Measurements from ENCODE around the gene PLOD2.

PLOD2 gene

DNA sequence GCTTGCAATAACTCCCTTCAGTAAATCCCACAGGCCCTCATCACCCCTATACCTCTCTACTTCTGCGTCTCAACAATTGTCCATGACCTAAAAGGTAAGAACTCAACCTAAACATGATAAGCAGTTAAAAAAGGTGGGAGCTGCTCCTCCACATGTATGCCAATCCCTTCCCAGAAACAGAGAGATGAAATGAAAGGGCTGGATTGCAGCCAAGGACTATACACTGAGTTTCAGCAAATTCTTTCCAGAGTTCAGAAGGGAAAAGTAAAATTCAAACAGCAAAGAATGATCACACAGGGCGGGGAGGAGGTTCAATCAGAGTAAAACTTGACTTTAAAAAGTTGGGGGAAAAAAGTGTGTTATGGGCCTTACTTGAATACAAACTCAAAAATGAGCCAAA is 27.5 kb downstream of the PLOD2 start:
- no peaks in the 10 kb centered on the region for H3K9me2 ChIP-seq (replicated peaks; ENCODE audit: insufficient read depth, low read length)
- TF ChIP-seq EZH2 (optimal IDR thresholded peaks at IDR 0.05; ENCODE audit: low read depth, low read length), result no peak
- TF ChIP-seq, protein P1, sequence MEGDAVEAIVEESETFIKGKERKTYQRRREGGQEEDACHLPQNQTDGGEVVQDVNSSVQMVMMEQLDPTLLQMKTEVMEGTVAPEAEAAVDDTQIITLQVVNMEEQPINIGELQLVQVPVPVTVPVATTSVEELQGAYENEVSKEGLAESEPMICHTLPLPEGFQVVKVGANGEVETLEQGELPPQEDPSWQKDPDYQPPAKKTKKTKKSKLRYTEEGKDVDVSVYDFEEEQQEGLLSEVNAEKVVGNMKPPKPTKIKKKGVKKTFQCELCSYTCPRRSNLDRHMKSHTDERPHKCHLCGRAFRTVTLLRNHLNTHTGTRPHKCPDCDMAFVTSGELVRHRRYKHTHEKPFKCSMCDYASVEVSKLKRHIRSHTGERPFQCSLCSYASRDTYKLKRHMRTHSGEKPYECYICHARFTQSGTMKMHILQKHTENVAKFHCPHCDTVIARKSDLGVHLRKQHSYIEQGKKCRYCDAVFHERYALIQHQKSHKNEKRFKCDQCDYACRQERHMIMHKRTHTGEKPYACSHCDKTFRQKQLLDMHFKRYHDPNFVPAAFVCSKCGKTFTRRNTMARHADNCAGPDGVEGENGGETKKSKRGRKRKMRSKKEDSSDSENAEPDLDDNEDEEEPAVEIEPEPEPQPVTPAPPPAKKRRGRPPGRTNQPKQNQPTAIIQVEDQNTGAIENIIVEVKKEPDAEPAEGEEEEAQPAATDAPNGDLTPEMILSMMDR (IDR thresholded peaks at IDR 0.05; ENCODE audit: low read length), result no peak
- no peak for TF ChIP-seq EZH2phosphoT487 (IDR thresholded peaks at IDR 0.05; ENCODE audit: low read length)
- H3K4me1 ChIP-seq (ENCODE audit: low read length), result no peaks in the 10 kb centered on the region
- no peak overlapping the region for H2AFZ ChIP-seq (ENCODE audit: low read length)
- no peaks in the 10 kb centered on the region for H3K27me3 ChIP-seq (replicated peaks; ENCODE audit: insufficient read depth, low read length)
- peaks cover 3% of the 10 kb centered on the region; the same call in 1 of the 2 replicates for H3K79me2 ChIP-seq (ENCODE audit: low read length)
- no peak overlapping the region for H3K4me3 ChIP-seq (ENCODE audit: low read length)
- no peak overlapping the region for H3K9ac ChIP-seq (ENCODE audit: low read length)
- no peaks in the 10 kb centered on the region for H4K20me1 ChIP-seq (ENCODE audit: insufficient read depth, low read length)
- H3F3A ChIP-seq (ENCODE audit: insufficient read depth, low read length), result no peaks in the 10 kb centered on the region
- no peak for DNase-seq
- no peak overlapping the region for H3K27ac ChIP-seq (ENCODE audit: low read length)
- no peak overlapping the region for H3K4me2 ChIP-seq (ENCODE audit: low read depth, low read length)
- H3K36me3 ChIP-seq (replicated peaks; ENCODE audit: insufficient read depth, low read length), result no peaks in the 10 kb centered on the region
- no peaks in the 10 kb centered on the region; the same call in 1 of the 2 replicates for H3K9me3 ChIP-seq (replicated peaks; ENCODE audit: insufficient read depth, low read length)

DNA sequence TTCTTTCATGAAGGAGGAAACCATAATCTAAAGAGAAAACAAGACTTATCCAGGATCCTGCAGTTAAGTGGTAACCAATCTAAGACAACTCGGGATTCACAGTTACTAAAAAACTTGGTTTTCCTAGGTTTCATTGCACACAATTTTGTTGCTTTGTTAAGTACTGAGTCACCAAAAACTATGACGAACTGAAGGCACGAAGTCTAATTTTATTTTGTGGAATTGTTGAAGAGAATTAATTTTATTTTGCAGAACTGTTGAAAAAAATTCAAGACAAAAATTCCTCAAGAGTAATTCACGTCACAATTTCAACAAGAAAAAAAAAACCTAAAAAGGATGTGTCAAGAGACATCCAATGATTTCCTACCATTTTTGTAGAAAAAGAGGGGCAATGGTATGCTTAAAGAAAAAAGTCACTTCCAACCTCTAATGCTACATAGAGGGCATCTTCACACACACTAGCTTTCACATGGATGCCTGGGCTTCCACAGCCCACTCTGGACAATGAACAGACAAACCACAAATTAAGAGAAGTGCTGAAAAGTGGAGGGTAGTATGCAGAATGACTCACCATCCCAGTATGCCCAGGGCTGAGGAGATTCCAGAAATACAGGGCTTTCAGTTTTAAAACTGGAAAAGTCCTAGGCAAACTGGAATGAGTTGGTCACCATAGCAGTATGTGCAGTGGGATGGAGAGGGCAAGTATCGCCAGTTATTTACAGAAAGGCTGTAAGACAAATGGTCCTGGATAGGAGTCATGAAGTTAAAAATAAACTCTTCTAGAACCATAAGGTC is 29.2 kb downstream of the PLOD2 start:
- no peaks in the 10 kb centered on the region for H3K4me1 ChIP-seq (ENCODE audit: low read length)
- no peaks in the 10 kb centered on the region for H4K20me1 ChIP-seq (ENCODE audit: insufficient read depth, low read length)
- H3K79me2 ChIP-seq (ENCODE audit: low read length), result peaks cover 3% of the 10 kb centered on the region; the same call in 1 of the 2 replicates

DNA sequence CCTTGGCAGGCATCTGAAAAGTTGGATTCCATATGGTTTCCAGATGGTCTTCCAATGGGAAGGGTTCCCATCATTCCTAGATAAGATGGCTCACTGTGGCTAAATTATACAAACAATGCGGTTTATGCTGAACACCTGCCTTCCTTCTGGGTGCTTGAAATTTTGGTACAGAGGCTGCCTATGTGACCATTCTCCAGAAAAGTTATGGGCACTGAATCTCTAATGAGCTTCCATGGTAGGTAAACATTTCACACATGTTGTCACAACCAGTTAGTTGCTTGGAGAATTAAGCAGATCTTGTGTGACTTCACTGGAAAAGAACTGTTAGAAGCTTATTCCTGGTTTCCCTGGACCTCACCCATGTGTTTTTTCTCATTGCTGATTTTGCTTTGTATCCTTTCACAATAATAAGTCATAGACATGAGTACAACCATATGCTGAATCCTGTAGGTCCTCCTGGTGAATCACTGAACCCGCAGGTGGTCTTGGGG is 30.1 kb downstream of the PLOD2 start:
- H3K27me3 ChIP-seq (replicated peaks; ENCODE audit: insufficient read depth, low read length), result no peaks in the 10 kb centered on the region
- H3K9me2 ChIP-seq (replicated peaks; ENCODE audit: insufficient read depth, low read length), result no peaks in the 10 kb centered on the region
- H3K4me3 ChIP-seq (ENCODE audit: low read length), result no peak overlapping the region
- no peaks in the 10 kb centered on the region for H3F3A ChIP-seq (ENCODE audit: insufficient read depth, low read length)
- no peaks in the 10 kb centered on the region for H4K20me1 ChIP-seq (ENCODE audit: insufficient read depth, low read length)
- no peaks in the 10 kb centered on the region for H3K36me3 ChIP-seq (replicated peaks; ENCODE audit: insufficient read depth, low read length)
- DNase-seq, result no peak
- no peak overlapping the region for H3K9ac ChIP-seq (ENCODE audit: low read length)
- peaks cover 3% of the 10 kb centered on the region; the same call in 1 of the 2 replicates for H3K79me2 ChIP-seq (ENCODE audit: low read length)
- H3K9me3 ChIP-seq (replicated peaks; ENCODE audit: insufficient read depth, low read length), result no peaks in the 10 kb centered on the region
- no peak for TF ChIP-seq EZH2phosphoT487 (IDR thresholded peaks at IDR 0.05; ENCODE audit: low read length)
- TF ChIP-seq EZH2 (optimal IDR thresholded peaks at IDR 0.05; ENCODE audit: low read depth, low read length), result no peak
- TF ChIP-seq, protein P1 (IDR thresholded peaks at IDR 0.05; ENCODE audit: low read length), result no peak
- no peak overlapping the region for H2AFZ ChIP-seq (ENCODE audit: low read length)
- H3K4me1 ChIP-seq (ENCODE audit: low read length), result no peaks in the 10 kb centered on the region
- no peak overlapping the region for H3K4me2 ChIP-seq (ENCODE audit: low read depth, low read length)
- H3K27ac ChIP-seq (ENCODE audit: low read length), result no peak overlapping the region

More for the DNA sequence above, 29.2 kb downstream of the PLOD2 start:
- Histone ChIP-seq H3K9me2 (replicated peaks; ENCODE audit: insufficient read depth, low read length) (no peaks in the 10 kb centered on the region), H2AFZ (ENCODE audit: low read length) (no peak overlapping the region), H3F3A (ENCODE audit: insufficient read depth, low read length) (no peaks in the 10 kb centered on the region), H3K36me3 (replicated peaks; ENCODE audit: insufficient read depth, low read length) (no peaks in the 10 kb centered on the region), H3K27me3 (replicated peaks; ENCODE audit: insufficient read depth, low read length) (no peaks in the 10 kb centered on the region), H3K4me3 (ENCODE audit: low read length) (no peak overlapping the region), H3K9me3 (replicated peaks; ENCODE audit: insufficient read depth, low read length) (no peaks in the 10 kb centered on the region), H3K4me2 (ENCODE audit: low read depth, low read length) (no peak overlapping the region), H3K27ac (ENCODE audit: low read length) (no peak overlapping the region), H3K9ac (ENCODE audit: low read length) (no peak overlapping the region)
- DNase-seq, result no peak
- TF ChIP-seq EZH2phosphoT487 (IDR thresholded peaks at IDR 0.05; ENCODE audit: low read length) (no peak), EZH2 (optimal IDR thresholded peaks at IDR 0.05; ENCODE audit: low read depth, low read length) (no peak)
- TF ChIP-seq, protein P1 (IDR thresholded peaks at IDR 0.05; ENCODE audit: low read length), result no peak
